ENCODE results near the gene MTA3.
A peak's percentile ranks its signal among the peaks of the same experiment; 100 is the strongest.
"Not testable (repeated sequence)": the region's sequence is repeated elsewhere in the genome, so short reads cannot be mapped to it uniquely, and the experiment has no call there.

MTA3 gene

GRCh38 chr2:42568401-42569115, at the start of gene MTA3:
Gene MTA3 (plus strand): TSS chr2:42568632. CDS start chr2:42568746, 114 bp downstream.
- DNase-seq (ENCODE audit: low read depth) = peak; percentile 26

- DNase-seq (ENCODE audit: low read depth) = no peak
These were observed 48.8 kb upstream of the MTA3 start for GRCh38 chr2:42519624-42520023.

- no peak for DNase-seq (ENCODE audit: low read depth)
These were observed 46.4 kb upstream of the MTA3 start for GRCh38 chr2:42522035-42522434.

GRCh38 chr2:42523341-42523740, 45.1 kb upstream of the MTA3 start:
- DNase-seq (ENCODE audit: low read depth) = no peak

GRCh38 chr2:42532397-42532796, 36.0 kb upstream of the MTA3 start:
- no peak for DNase-seq (ENCODE audit: low read depth)

GRCh38 chr2:42537493-42537892, 30.9 kb upstream of the MTA3 start:
- no peak for DNase-seq (ENCODE audit: low read depth)

GRCh38 chr2:42542871-42543270, 25.6 kb upstream of the MTA3 start:
- no peak for DNase-seq (ENCODE audit: low read depth)

GRCh38 chr2:42545023-42545721, 23.3 kb upstream of the MTA3 start:
- DNase-seq (ENCODE audit: low read depth) = no peak

- no peak for DNase-seq (ENCODE audit: low read depth)
These were observed 22.5 kb upstream of the MTA3 start for GRCh38 chr2:42545841-42546390.

- no peak for DNase-seq (ENCODE audit: low read depth)
These were observed 21.4 kb upstream of the MTA3 start for GRCh38 chr2:42547014-42547413.

GRCh38 chr2:42547446-42548295, 20.8 kb upstream of the MTA3 start:
- no peak for DNase-seq (ENCODE audit: low read depth)

- no peak for DNase-seq (ENCODE audit: low read depth)
These were observed 17.6 kb upstream of the MTA3 start for GRCh38 chr2:42550870-42551269.

- no peak for DNase-seq (ENCODE audit: low read depth)
These were observed 14.0 kb upstream of the MTA3 start for GRCh38 chr2:42554392-42554791.

- DNase-seq (ENCODE audit: low read depth) = no peak
These were observed 12.0 kb upstream of the MTA3 start for GRCh38 chr2:42556315-42556890.

GRCh38 chr2:42557306-42557705, 11.1 kb upstream of the MTA3 start:
- no peak for DNase-seq (ENCODE audit: low read depth)

- DNase-seq (ENCODE audit: low read depth) = no peak
These were observed 9.6 kb upstream of the MTA3 start for GRCh38 chr2:42558827-42559226.

- not testable (repeated sequence) for DNase-seq (ENCODE audit: low read depth)
These were observed 8.3 kb upstream of the MTA3 start for GRCh38 chr2:42560133-42560532.

GRCh38 chr2:42560899-42561298, 7.5 kb upstream of the MTA3 start:
- no peak for DNase-seq (ENCODE audit: low read depth)

GRCh38 chr2:42562474-42563144, 5.8 kb upstream of the MTA3 start:
- no peak for DNase-seq (ENCODE audit: low read depth)

GRCh38 chr2:42566025-42566424, 2.4 kb upstream of the MTA3 start:
- DNase-seq (ENCODE audit: low read depth) = no peak

GRCh38 chr2:42566837-42567321, 1.6 kb upstream of the MTA3 start:
- DNase-seq (ENCODE audit: low read depth) = no peak
